HUES64 (cell line): ENCODE results near the gene RNF222.
"Not testable (repeated sequence)": the region's sequence is repeated elsewhere in the genome, so short reads cannot be mapped to it uniquely, and the experiment has no call there.

Source experiments
- H3K27ac ChIP-seq: 2 replicates; pipeline ENCODE4 v1.7.0; 2013; ENCODE audit warnings: low read depth, low read length, inconsistent platforms
- H3K27me3 ChIP-seq: 2 replicates; pipeline ENCODE4 v1.6.1; 2013; ENCODE audit warnings: mild to moderate bottlenecking, low read length; ENCODE audit not compliant: insufficient read depth
- H3K36me3 ChIP-seq: 2 replicates; pipeline ENCODE4 v1.6.1; 2013; ENCODE audit warnings: mild to moderate bottlenecking, low read length; ENCODE audit not compliant: insufficient read depth
- H3K4me1 ChIP-seq: 2 replicates; pipeline ENCODE4 v1.6.1; 2013; ENCODE audit warnings: mild to moderate bottlenecking, low read length, moderate library complexity; ENCODE audit not compliant: insufficient read depth
- H3K4me3 ChIP-seq: 2 replicates; pipeline ENCODE4 v1.5.1; 2013; ENCODE audit warnings: mild to moderate bottlenecking, low read length, moderate library complexity
- H3K9ac ChIP-seq: 2 replicates; pipeline ENCODE4 v1.6.1; 2013; ENCODE audit warnings: mild to moderate bottlenecking, low read depth, low read length
- H3K9me3 ChIP-seq: 2 replicates; pipeline ENCODE4 v1.6.1; 2013; ENCODE audit warnings: low read depth, low read length; ENCODE audit not compliant: insufficient read depth
- WGBS: fragments of 150-250, 120-280 bp; methylation state at CpG from one replicate; pipeline ENCODE4 v1.1.7; 2013; ENCODE audit warnings: missing lambda C conversion rate; 5-methylcytosine and 5-hydroxymethylcytosine counted together

Gene RNF222

GRCh38 chr17:8410883-8411238 is 13.2 kb upstream of the RNF222 start:
- Histone ChIP-seq H3K27me3 (no peaks in the 10 kb centered on the region), H3K4me3 (no peak overlapping the region), H3K9me3 (no peaks in the 10 kb centered on the region), H3K4me1 (0 out of 2 replicates have a peak, but pooled peaks cover 4% of the 10 kb centered on the region), H3K9ac (no peak overlapping the region), H3K27ac (no peak overlapping the region), H3K36me3 (no peaks in the 10 kb centered on the region)
- WGBS, result 75% methylated on average over 1 of the region's 1 CpG

DNA sequence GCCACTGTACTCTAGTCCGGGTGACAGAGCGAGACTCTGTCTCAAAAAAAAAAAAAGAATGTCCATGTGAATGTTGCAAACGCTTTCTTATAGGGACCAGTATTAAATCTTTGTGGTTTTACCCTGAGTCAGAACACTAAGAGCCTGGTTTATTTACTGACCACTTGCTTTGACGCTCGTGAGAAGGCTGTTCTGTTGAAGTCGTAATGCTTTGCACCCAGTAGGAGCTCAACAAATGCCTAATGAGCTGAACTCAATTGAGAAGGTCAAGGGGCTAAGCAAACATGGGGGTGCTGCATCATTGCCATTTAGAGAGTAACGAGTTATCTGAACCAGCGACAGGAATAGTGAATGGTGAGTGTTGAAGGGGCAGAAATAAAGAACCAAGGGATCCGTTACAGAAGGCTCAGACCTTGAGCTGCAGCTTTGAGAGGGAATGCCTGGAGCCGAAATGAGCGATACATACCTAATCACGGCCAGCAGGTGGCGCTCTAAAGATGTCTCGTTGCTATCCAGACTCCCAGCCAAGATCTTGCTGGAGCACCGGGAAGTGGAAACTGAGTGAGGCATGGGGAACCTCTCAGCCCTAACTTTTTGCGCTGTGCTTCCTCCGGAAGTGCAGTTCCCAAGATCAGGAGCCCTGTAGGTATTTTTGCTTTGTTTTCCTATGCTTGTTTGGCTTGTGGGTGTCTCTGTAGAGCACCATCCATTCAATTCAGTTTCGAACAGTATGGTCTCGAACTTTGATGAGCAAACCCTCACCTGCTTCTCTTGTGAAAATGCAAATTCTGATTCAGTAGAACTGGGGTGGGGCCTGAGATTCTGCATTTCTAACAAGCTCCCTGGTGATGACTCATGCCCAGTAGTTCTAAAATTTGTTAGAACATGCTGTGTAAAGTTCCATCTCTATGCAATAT is 12.6 kb upstream of the RNF222 start:
- no peaks in the 10 kb centered on the region for H3K9me3 ChIP-seq
- WGBS, result 38% methylated on average over 19 of the region's 19 CpGs
- H3K4me1 ChIP-seq, result 0 out of 2 replicates have a peak, but pooled peaks cover 4% of the 10 kb centered on the region
- H3K27me3 ChIP-seq, result no peaks in the 10 kb centered on the region
- H3K4me3 ChIP-seq, result no peak overlapping the region
- no peaks in the 10 kb centered on the region for H3K36me3 ChIP-seq
- no peak overlapping the region for H3K9ac ChIP-seq
- no peak overlapping the region for H3K27ac ChIP-seq

GRCh38 chr17:8408371-8408770 is 10.7 kb upstream of the RNF222 start:
- Histone ChIP-seq H3K27me3 (no peaks in the 10 kb centered on the region), H3K27ac (no peak overlapping the region), H3K9ac (0 out of 2 replicates have a peak overlapping the region, but pooled peaks have one; percentile 12), H3K4me1 (0 out of 2 replicates have a peak, but pooled peaks cover 4% of the 10 kb centered on the region), H3K4me3 (no peak overlapping the region), H3K36me3 (no peaks in the 10 kb centered on the region), H3K9me3 (no peaks in the 10 kb centered on the region)
- 77% methylated on average over 14 of the region's 14 CpGs for WGBS

- H3K4me1 ChIP-seq, result 0 out of 2 replicates have a peak, but pooled peaks cover 4% of the 10 kb centered on the region
- 90% methylated on average over 2 of the region's 2 CpGs for WGBS
- no peaks in the 10 kb centered on the region for H3K9me3 ChIP-seq
- no peak overlapping the region for H3K9ac ChIP-seq
- H3K27me3 ChIP-seq, result no peaks in the 10 kb centered on the region
- H3K4me3 ChIP-seq, result no peak overlapping the region
- H3K36me3 ChIP-seq, result no peaks in the 10 kb centered on the region
- no peak overlapping the region for H3K27ac ChIP-seq
These were observed 8.5 kb upstream of the RNF222 start for GRCh38 chr17:8406174-8406573.

DNA sequence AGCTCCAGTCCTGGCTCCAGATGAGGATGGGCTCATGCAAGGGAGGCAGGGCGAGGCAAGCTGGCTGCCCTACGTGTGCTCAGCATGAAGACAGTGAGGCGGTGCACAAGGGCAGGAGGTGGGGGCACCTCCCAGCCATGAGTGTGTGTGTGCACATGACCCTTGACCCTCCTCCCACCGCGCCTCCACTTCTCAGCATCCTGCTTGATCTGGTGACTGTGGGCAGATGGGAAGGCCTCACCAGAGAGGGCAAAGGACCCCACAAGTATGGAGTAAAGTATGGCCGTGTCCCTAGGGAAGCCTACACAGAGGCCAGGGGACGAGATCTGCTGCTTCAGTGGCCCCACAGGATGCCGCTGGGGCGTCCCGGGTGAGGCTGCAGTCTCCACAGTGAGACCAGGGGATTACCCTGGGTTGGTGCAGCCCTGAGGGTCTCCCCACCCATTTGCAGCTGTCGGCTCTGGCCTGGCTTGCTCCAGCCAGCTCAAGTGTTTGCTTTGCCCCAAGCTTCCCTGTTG is 7.9 kb upstream of the RNF222 start:
- Histone ChIP-seq H3K9ac (no peak overlapping the region), H3K9me3 (no peaks in the 10 kb centered on the region), H3K36me3 (no peaks in the 10 kb centered on the region), H3K27me3 (no peaks in the 10 kb centered on the region), H3K4me3 (no peak overlapping the region), H3K4me1 (0 out of 2 replicates have a peak, but pooled peaks cover 4% of the 10 kb centered on the region), H3K27ac (no peak overlapping the region)
- WGBS, result 90% methylated on average over 11 of the region's 11 CpGs

DNA sequence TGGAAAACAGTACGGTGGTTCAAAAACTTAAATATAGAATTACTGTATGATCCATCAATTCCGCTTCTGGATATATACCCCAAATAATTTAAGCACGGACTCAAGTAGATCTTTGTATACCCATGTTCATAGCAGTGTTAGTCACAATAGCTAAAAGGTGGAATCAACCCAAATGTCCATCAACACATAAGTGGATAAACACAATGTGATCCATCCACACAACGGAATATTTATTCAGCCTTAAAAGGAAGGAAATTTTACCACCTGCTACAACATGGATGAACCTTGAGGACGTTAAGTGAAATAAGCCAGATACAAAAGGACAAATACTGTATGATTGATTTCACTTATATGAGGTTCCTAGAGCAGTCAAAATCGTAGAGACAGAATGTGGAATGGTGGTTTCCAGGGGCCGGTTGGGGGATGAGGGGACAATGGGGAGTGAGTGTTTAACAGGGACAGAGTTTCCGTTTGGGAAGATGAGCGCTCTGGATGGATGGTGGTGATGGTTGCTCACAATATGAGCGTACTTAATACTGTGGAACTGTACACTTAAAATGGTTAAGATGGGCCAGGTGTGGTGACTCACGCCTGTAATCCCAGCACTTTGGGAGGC is 5.4 kb upstream of the RNF222 start:
- 89% methylated on average over 10 of the region's 11 CpGs for WGBS
- no peak overlapping the region for H3K9ac ChIP-seq
- no peaks in the 10 kb centered on the region for H3K27me3 ChIP-seq
- H3K27ac ChIP-seq, result no peak overlapping the region
- H3K4me3 ChIP-seq, result no peak overlapping the region
- H3K9me3 ChIP-seq, result no peaks in the 10 kb centered on the region
- no peaks in the 10 kb centered on the region for H3K36me3 ChIP-seq
- no peaks in the 10 kb centered on the region for H3K4me1 ChIP-seq

DNA sequence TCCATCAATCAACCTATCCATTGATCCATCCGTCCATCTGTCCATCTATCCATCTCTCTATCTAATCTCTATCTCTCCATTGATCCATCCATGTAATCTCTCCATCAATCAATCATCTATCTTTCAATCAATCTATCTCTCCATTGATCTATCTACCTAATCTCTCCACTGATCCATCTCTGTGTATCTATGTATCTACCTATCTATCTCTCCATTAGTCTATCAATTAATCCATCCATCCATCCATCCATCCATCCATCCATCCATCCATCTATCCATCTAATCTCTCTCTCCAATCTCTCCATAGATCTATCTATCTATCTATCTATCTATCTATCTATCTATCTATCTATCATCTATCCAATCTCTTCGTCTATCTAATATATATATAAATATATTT is 3.5 kb upstream of the RNF222 start:
- Histone ChIP-seq H3K9me3 (no peaks in the 10 kb centered on the region), H3K27me3 (peaks cover 2% of the 10 kb centered on the region; the same call in 1 of the 2 replicates), H3K4me3 (no peak overlapping the region), H3K36me3 (no peaks in the 10 kb centered on the region), H3K9ac (no peak overlapping the region), H3K27ac (no peak overlapping the region), H3K4me1 (no peaks in the 10 kb centered on the region)
- 86% methylated on average over 1 of the region's 2 CpGs for WGBS

GRCh38 chr17:8398980-8399379 is 1.4 kb upstream of the RNF222 start:
- Histone ChIP-seq H3K4me1 (no peaks in the 10 kb centered on the region), H3K36me3 (no peaks in the 10 kb centered on the region), H3K27ac (no peak overlapping the region), H3K27me3 (peaks cover 2% of the 10 kb centered on the region; the same call in 1 of the 2 replicates), H3K9ac (no peak overlapping the region), H3K9me3 (no peaks in the 10 kb centered on the region), H3K4me3 (no peak overlapping the region)
- 76% methylated on average over 6 of the region's 6 CpGs for WGBS

DNA sequence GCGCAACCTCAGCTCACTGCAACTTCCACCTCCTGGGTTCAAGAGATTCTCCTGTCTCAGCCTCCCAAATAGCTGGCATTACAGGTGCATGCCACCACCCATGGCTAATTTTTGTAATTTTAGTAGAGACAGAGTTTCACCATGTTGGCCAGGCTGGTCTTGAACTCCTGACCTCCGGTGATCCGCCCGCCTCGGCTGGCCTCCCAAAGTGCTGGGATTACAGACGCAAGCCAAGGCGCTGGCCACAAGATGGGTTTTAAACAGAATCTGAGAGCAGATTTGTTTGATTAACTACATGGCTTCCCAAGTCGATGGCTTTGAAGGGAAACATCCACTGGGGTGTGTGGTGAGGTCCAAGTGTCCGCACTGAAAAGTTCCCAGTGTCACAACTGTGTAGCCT is 3.1 kb downstream of the RNF222 start:
- not testable (repeated sequence) for H3K27ac ChIP-seq, H3K27me3 ChIP-seq, H3K4me1 ChIP-seq, H3K9ac ChIP-seq, H3K9me3 ChIP-seq, H3K4me3 ChIP-seq, H3K36me3 ChIP-seq
- 96% methylated on average over 9 of the region's 9 CpGs for WGBS

DNA sequence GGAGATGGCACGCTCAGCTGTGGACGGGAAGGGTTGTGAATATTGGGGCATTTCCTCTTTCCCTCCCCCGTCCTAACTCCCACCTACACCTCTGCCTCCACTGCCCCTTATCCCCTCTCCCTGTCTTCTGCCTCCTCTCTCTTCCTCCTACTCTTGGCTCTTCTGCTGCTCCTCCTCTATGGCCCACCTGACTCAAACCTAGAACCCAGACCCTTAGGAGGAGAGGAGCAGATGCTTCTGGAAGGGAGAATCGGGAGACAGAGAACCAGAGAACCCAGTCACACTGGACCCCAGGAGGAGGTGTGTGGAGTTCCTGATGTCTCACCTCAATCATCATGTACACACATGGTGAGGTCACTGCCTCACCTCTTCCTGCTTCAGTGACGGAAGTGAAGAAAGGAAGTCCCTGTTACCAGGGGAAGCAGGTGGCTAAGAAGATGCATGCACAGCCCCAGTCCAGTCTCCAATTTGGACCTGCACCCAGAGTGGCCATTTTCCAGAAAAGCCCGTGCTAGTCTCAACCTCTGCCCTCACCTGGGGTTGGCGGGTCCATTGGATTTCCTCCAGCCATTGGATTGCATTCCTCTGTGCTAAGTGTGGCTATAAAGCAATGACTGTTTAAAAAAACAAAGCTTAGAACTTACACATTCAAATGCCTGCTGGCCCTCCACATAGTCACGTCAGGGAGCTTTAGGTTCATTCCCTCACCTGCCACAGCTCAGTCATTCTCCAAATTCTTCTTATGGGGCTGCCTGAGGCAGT is 4.0 kb downstream of the RNF222 start:
- WGBS, result 87% methylated on average over 8 of the region's 8 CpGs
- no peak overlapping the region for H3K27ac ChIP-seq
- H3K9ac ChIP-seq, result no peak overlapping the region
- no peaks in the 10 kb centered on the region for H3K36me3 ChIP-seq
- H3K9me3 ChIP-seq, result no peaks in the 10 kb centered on the region
- H3K27me3 ChIP-seq, result peaks cover 2% of the 10 kb centered on the region; the same call in 1 of the 2 replicates
- 0 out of 2 replicates have a peak, but pooled peaks cover 4% of the 10 kb centered on the region for H3K4me1 ChIP-seq
- no peak overlapping the region for H3K4me3 ChIP-seq
